ENCODE data around the gene DRAXIN. TPM values are rescaled to one million over a fixed set of nuclear protein-coding genes. Genes with fewer than 3 reads are reported as not detected.

DRAXIN gene
- total and polyA plus RNA-seq, 2 donors (not counting 3 experiments of a cell fraction or from before 2014, with no cell fraction given) = 0.44 to 3.2 TPM

- FAIRE-seq (no peak), DNase-seq (ENCODE audit: low read depth, low spot score) (no peak)
- intact Hi-C loops (cut with micrococcal nuclease) (no loop called here), dilution Hi-C loops (cut with MboI; ENCODE audit: extremely low pct_ligation_motif_present, low sequenced_read_pairs) (no loop called here)
- Histone ChIP-seq H3K9me3 (replicated peaks; ENCODE audit: control insufficient read depth, insufficient read depth, low read length) (no peaks in the 10 kb centered on the region), H3K36me3 (ENCODE audit: control insufficient read depth in 2 of 2, extremely low read depth in 1 of 2, insufficient read depth in 2 of 2, low read length in 2 of 2) (no peaks in the 10 kb centered on the region), H3K4me3 (replicated peaks in 1 of 3; ENCODE audit: insufficient read depth in 1 of 3, low read depth in 1 of 3, low read length in 3 of 3) (no peak overlapping the region), H3K4me1 (ENCODE audit: control insufficient read depth, extremely low read depth, insufficient read depth, low read length) (peaks cover 4% of the 10 kb centered on the region), H3K9me1 (replicated peaks; ENCODE audit: control insufficient read depth, extremely low read depth, insufficient read depth, low read length) (no peaks in the 10 kb centered on the region), H3K4me2 (ENCODE audit: insufficient read depth, low read length) (no peak overlapping the region), H4K20me1 (replicated peaks; ENCODE audit: control insufficient read depth, extremely low read depth, insufficient read depth, low read length) (no peaks in the 10 kb centered on the region), H3K27me3 (ENCODE audit: control insufficient read depth in 2 of 2, insufficient read depth in 2 of 2, low read length in 2 of 2) (peaks cover 0 to 4% of the 10 kb centered on the region in 2 experiments), H3K27ac (ENCODE audit: insufficient read depth, low read depth, low read length) (no peak overlapping the region), H3K9ac (replicated peaks; ENCODE audit: extremely low read depth, insufficient read depth, low read length) (no peak overlapping the region), H3K79me2 (ENCODE audit: control insufficient read depth, insufficient read depth, low read length) (no peaks in the 10 kb centered on the region), H2AFZ (ENCODE audit: low read depth, low read length) (no peak overlapping the region)
- TF ChIP-seq CTCF (IDR thresholded peaks at IDR 0.05; ENCODE audit: extremely low read depth in 1 of 2, insufficient read depth in 1 of 2, low read depth in 1 of 2, low read length in 2 of 2) (no peak), FOS (IDR thresholded peaks at IDR 0.05; ENCODE audit: borderline replicate concordance, insufficient read depth, low read length) (no peak), MYC (IDR thresholded peaks at IDR 0.05; ENCODE audit: low read depth, low read length) (no peak), EZH2 (IDR thresholded peaks at IDR 0.05; ENCODE audit: borderline replicate concordance, low read depth, low read length, severe bottlenecking) (no peak), GATA2 (IDR thresholded peaks at IDR 0.05; ENCODE audit: insufficient read depth, insufficient read length, low read depth, low read length) (no peak), POLR2AphosphoS5 (IDR thresholded peaks at IDR 0.05; ENCODE audit: insufficient read depth, low read depth, low read length) (no peak), JUN (IDR thresholded peaks at IDR 0.05; ENCODE audit: borderline replicate concordance, insufficient read depth, insufficient read length, low read depth) (no peak), MAX (IDR thresholded peaks at IDR 0.05; ENCODE audit: insufficient read depth, insufficient read length) (no peak), POLR2A (IDR thresholded peaks at IDR 0.05; ENCODE audit: low read depth, low read length) (no peak)
- ChIA-PET CTCF (interaction anchor here (0.7 to 9.8 kb wide), 8 partner anchors 11 to 685 kb away, joined by 3 to 170 read pairs (median 4); partner anchors contain the start of gene FBXO6), POLR2A (no interaction called here)
- no TSS peak for BruUV-seq (replicated peaks)
These were observed 31.0 kb downstream of the DRAXIN start for GRCh38 chr1:11722538-11722937.
